OCI-M2 (cell line): ENCODE data around the gene TRIO.
A peak's percentile ranks its signal among the peaks of the same experiment; 100 is the strongest.

ENCODE experiments used
- DNase-seq: peaks from one replicate; lab custom pipeline; 2025; ENCODE audit not compliant: unreplicated experiment; lab: John Stamatoyannopoulos, UW

The TRIO gene

DNA sequence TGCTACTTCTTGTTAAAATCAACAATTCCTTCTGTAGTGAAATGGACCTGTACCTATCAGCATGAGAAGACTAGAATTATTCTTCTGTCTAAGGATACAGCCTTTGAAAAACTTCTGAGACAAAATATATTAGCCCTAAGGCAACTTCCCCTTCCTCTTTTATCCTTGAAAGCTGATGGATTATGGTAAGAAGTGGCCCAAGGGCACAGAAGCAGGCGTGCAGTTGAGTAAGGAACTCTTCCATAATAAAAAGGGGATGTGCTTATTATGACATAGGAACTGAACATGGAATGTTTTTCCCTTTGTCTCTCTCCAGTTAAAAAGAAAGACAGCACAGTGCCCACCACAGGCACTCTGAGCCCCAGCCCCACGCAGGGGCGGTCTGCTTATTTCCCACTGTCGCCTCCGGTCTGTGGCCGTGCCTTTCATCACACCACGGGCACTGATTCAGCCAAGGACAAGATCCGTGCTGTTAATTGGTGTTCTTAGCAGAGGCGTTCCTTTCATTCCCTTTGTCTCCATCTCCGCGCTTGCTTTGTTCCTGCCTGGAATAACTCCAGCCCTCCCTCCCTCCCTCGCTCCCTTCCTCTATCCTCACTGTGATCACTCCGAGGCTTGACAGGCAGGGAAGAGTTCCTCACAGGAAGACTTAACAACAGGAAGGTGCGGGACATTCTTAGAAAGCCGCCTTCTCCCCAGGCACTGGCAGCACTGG, 302.6 kb downstream of the TRIO start:
- no peak for DNase-seq

DNA sequence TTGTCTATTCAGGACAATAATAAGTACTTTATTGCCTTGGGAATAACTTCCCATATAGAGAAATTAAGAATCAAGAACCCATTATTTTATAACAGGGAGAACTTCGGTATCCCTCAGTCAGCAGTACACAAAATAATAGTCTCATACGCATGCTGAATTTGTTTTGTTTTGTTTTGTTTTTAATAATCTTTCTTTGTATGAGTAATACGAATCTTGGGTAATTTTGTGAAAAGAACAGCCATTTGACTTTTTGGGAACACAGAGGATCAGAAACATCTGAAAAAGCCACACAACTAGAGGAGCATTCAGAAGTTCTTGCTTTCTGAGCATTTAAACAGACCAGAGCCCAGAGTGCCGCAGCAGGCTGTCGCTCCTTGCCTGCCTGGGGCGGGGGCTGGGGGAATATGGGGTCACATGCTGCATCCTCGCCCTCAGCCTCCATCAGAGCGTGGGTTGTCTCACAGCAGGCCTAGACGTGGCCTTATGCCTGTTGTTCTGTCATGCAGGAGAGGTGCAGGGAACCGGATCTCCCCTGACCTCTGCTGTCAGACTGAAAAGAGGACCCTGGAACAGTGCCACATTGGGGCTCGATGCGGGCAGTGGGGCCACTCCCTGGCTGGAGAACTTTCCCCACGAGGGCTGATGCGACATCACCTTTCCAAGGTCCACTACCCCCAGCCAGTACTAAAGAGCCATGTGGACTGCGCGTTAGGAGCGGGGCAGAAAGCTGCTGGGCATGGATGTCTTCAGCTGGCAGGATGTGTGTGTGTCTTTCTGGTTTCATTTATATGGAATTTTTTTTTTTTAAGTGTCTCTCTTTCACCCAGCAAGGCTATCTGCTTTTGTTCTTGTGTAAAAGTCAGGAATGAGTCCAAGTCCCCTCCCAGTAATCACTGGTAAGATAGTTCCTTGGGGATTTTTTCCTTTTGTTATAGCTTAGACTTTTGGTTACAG, 305.1 kb downstream of the TRIO start:
- no peak for DNase-seq

DNA sequence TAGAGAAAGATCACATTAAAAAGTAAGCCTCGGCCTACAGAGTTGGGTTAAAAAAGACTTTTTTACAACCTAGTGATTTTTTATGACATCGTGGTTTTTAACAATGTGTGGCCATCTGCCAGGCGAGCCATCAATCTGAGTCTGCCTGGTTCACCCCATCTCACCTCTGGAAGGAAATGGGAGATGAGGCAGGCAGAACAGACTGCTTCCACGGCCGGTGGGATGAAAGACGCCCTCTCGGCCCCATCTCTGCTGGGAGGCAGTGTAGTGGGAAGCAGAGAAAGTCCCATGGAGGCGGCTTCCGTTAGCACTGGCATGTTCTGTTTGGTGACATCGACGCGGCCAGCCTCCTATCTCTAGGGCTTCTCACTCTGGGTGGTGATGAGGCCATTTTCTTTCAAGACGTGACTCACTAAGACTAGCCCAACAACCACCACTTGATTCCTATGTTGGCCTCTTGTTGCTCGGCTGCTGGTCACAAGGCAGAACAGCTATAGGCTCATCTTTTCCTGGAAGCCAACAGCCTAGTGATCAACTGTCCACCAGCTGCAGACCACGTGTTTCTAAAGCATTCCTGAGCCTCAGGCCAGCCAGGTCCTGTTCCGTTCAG, 306.0 kb downstream of the TRIO start:
- DNase-seq = no peak

DNA sequence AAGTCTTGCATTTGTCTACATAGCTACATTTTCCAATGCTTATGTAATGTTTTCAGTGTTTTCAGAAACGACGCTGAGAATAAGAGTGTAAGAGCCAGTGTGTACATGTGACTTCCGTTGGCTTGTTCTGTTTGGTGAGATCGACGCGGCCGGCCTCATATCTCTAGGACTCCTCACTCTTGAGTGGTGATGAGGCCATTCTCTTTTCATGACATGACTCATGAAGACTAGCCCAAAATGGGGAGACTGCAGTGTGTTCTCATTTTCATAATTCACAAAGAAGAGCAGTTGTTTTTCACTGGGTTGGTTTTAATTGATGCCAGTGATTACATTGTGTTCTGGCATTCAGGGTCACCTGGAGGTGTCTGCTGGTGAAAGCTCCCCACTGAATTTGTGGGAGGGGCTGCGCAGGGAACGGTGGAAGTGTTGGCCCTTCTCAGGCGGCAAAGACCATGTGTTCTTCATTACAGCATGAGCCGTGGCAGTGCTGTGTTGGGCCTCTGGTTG, 306.9 kb downstream of the TRIO start:
- DNase-seq = no peak

DNA sequence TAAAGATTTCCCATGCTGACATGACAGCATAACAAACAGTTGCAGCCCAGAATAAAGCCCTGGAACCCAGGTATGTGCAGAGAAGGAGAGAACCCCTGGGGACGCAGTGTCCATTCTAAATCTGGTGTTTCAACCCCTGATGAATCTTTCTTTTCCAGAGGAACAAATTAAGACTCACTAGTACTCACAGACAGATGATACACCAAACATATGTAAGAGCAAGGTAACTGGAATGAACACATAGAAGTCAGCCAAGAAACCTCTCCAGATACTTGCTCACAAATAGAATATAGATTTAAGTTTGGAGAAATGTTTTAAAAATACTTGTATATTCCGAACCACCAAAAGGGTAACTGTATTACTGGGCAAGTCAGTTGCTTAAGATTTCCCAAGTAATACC, 307.6 kb downstream of the TRIO start:
- DNase-seq = no peak

DNA sequence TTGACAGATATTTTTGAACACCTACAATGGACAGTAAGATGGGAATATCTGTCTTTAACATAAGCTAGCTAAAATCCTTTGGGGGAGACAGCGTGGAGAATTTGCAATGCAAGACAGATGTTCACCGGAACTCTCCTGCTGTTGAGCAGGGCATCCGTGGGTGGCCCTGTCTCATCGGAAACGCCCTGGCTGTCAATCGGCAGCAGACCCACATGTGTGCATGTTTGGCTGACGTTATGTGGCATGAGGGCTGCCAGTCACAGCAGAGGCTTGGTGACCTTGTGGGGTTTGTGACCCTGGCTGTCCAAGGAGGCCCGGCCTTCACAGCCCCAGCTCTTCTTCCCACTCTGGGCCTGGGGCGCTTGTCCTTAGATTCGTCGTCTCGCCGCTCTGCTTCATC, 308.7 kb downstream of the TRIO start:
- no peak for DNase-seq

DNA sequence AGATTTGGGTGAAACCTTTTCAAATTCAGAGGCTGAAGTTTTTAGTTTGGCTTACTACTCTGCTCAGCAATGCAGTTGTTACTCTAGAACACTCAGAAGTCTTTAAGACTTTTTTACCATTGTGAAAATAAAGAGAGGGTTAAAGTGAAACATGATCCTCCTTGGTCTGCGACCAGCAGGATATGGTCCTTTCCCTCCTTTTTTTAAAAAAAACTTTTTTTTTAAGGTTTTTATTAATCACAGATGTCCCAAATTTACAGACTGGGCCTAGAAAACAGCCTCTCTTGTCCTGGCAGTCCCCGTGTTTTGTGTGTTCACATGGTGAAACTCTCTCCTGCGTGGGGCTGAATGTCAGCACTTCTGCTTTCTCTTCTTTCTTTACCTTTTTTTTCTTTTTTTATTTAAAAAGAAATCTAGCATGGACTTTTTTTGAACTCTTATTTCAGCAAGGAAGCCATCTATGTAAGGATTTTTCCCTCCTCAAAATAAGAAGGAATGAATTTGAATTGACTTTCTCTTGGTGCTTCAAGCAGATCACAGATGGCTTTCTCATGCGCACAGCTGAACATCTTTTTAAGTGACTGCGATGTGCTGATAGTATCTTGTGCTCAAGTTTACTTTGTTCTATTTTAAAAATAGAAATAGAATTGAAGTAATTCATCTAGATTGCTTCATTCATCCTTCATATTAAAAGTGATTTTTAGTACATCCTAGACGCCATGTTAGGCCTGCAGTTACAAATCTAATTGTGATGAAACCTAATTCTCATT, 309.7 kb downstream of the TRIO start:
- no peak for DNase-seq

DNA sequence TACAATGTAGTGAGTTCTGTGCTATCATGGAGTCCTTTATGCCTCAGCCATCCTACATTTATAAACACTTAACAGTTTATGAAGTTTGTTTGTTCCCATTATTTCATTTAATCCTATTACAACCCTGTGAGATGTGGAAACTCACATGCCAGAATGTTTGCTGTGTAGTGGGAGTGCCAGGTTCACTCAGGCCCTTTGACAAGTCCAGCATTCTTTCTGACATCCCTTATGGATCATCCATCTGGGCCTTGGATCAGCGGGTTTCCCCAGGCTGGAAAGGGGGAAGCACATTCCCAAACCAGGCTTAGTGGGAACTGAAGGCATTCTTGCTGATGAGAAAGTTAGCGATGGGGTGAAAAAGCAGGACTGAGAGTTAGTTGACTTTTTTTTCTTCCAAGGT, 310.3 kb downstream of the TRIO start:
- DNase-seq = no peak

DNA sequence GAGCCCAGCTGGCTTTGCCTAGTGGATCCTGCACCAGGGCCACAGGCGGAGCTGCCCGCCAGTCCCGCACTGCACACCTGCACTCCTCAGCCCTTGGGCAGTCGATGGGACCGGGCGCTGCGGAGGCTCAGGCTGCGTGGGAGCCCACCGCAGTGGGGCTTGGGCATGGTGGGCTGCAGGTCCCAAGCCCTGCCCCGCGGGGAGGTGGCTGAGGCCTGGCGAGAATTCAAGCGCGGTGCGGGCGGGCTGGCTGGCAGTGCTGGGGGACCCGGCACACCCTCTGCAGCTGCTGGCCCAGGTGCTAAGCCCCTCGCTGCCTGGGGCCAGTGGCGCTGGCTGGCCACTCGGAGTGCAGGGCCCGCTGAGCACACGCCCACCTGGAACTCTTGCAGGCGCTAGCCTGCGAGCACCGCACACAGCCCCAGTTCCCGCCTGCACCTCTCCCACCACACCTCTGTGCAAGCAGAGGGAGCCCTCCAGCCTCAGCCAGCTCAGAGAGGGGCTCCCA, 312.7 kb downstream of the TRIO start:
- DNase-seq = no peak

DNA sequence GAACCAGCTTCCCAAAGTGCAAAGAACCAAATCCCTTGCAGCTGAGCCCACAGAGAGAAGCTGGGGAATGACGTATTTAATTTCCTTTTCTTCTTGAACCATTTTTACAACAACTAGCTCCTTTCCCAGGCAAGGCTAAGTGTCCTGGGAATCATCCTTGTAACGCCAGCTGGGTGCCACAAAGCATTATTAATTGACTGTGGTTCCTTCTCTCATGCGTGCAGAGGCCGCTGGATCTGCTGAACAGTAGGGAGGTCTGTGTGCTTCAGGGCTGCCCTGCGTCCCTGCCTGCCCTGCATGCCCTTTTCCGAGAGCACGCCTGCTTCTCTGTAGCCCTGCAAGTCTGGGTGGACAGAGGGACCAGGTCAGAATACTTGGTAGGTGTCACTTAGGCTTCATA, 314.3 kb downstream of the TRIO start:
- DNase-seq = no peak

DNA sequence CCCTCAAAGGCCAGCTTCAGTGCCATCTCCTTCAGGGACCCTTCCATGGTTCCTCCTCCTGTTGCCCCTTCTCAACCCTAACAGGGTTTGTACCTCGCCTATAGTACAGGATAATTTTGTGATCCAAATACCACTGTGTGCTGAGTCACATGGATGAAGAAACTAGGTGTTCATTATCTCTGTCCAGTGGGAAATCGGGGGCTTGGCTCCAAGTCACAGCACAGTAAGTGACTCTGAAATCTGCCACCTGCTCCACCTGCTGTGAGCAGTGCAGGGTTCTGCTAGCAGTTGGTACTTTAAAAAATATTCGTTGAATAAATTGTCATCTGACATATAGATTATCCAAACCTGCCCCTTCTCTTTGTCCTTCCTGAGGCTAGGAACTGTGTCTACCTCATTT, 315.3 kb downstream of the TRIO start:
- DNase-seq = no peak

DNA sequence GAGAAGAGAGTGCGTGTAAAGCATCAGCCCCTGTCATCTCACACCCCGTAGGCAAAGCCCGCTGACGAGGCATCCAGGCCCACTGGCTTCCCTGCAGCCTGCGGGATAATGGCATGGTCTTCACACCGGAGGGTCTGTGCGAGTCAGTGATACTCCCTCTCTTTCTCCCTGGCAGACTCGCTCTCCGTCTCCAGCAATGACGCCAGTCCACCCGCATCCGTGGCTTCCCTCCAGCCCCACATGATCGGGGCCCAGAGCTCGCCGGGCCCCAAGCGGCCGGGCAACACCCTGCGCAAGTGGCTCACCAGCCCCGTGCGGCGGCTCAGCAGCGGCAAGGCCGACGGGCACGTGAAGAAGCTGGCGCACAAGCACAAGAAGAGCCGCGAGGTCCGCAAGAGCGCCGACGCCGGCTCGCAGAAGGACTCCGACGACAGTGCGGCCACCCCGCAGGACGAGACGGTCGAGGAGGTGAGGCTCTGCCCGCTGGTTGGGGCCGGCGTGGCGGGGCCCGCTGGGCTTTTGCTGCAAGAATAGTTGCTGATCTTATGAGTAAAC, 317.8 kb downstream of the TRIO start:
- no peak for DNase-seq

DNA sequence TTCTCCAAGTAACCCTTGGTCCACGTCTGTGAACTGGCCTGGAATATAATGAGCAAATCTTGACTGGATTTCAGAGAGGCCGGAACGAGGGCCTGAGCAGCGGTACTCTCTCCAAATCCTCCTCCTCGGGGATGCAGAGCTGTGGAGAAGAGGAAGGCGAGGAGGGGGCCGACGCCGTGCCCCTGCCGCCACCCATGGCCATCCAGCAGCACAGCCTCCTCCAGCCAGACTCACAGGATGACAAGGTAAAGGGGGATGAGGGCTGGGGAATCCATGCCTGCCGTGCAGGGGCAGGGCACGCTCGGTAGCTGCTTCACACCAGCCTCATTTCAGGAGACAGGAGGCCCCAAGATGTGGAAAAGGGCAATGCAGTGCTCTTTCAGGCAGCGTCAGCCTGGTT, 319.5 kb downstream of the TRIO start:
- no peak for DNase-seq

DNA sequence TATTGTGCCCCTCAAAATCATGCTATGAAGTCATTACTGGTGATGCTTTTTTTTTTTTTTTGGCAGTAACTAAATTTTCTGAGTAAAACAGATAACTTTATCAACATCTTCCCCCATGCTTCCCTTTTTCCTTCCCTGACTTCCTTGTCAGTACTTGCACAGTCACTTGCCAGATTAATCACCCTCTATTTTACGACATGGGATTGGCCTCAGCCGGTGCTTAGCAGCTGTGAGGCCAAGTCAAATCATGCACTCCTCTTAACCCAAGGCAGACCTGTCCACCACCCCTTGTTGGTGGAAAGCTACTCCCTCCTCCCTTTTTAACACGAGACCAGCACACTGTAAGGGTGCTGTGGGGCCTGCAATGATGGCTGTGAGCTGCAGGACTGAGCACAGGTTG, 320.5 kb downstream of the TRIO start:
- DNase-seq = peak; percentile 6

DNA sequence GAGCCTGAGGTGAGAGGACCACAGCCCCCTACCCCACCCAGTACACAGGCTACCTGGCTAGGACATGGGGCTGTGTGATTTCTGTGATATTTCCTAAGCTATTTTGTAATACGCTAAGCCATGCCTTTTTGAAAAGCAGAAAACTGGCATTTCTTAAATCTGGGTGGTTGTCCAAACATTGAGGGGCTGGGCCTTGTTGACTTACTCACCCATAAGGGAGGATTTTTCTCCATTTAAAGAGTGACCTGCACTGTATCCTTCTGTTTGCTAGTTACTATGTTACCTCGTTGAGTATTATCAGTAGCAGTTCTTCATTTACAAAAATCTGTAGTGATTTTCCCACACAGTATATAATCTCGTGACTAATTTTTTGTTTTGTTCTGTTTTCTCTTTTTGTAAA, 321.0 kb downstream of the TRIO start:
- DNase-seq = no peak

DNA sequence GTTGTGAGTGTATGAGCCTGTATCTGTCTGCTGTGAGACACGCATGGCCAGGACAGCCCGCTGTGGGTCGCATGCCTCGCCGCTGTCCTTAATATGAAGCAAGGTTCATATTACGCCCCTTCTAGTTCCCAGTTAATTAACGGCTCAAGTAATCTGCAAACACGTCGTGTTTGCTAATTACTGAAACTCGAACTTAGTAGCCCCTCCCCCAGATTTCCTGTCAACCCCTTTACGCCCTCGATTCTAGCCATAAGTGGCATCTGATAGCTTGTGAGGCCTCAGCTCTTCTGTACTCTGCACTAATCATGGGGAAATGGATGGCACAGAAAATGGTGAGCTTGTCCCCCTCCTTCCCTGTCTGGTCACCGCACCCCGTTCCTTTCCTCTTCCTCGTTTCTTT, 321.5 kb downstream of the TRIO start:
- DNase-seq = no peak

DNA sequence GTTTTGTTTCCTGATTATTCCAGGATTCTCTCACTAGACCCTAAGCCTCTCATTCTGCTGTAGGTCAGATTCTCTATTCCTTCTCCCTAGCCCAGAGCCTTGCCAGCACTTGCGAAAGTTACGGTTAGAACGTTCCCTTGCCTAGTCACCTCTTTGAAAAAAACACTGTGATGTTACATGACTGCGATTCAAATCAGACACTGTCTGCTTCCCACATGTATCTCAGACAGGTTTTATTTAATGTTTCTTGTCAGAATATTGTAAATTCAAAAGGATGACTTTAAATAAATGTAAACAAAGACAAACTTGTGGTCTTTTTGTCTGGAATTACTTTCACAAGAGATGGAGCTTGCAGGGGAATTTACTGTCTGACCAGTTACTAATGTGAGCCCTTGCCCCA, 322.0 kb downstream of the TRIO start:
- no peak for DNase-seq

DNA sequence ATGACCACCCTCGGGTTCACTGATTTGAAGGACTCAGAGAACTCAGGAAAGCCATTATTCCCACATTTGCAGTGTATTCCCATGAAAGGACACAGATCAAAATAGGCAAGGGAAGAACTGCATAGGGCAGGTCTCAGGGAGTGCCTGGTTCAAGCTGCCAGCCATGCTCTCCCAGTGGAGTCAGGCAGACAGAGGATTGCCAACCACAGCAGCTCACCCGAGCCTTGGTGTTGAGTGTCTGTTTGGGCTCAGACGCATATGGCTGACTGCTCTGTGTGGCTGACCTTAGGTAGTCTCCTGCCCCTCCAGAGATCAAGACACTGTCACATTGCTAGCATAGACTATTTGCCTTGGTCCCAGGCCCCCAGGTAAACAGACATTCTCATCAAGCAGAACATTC, 322.6 kb downstream of the TRIO start:
- no peak for DNase-seq

DNA sequence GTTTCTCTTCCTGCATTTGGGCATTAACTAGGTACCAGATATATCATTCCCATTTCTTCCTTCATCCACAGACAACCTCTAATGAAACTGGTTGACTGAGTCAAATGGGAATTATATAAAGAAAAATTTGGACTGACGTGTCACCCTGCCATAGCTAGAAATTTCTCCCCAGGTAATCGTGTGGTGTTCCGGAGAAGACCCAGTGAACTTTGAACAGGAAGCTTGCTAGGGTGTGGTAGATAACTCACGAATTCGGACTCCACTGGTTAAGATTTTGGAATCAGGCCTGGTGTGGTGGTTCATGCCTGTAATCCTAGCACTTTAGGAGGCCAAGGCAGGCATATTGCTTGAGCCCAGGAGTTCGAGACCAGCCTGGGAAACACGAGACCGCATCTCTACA, 324.1 kb downstream of the TRIO start:
- no peak for DNase-seq

DNA sequence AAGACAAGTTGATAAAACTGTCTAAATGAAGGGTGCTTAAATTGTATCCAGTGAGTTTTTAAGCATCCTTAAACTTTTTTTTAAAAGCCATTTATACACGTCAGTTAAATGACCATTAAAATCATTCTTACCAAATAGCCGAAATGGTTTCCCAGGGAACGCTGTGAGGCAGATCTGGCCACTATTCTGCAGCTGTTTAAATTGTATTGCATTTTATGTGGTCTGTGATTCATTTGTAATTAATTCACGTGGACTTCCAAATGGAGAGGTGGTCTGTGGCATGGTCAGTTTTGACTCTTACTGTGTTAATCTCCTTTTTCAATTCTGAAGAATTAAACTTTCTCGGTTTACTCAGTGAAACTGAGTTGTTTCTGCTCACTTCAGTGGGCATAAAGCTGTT, 324.7 kb downstream of the TRIO start:
- no peak for DNase-seq
